PC-3 (cell line): ENCODE results near the gene NEUROD6. TPM values are rescaled to one million over a fixed set of nuclear protein-coding genes. Genes with fewer than 3 reads are reported as not detected.

Experiments
- ATAC-seq: fragments of 200-7000 bp; cut with Tn5 transposase; 2 replicates; pipeline ENCODE4 v1.9.1; 2020; ENCODE audit warnings: mild to moderate bottlenecking, moderate library complexity
- BruUV-seq: library from RNA; stranded (reverse); fragments of 400-500 nt; replicated peaks from 2 replicates; lab custom pipeline; 2021; lab: Mats Ljungman, UMichigan
- CTCF ChIA-PET: fragments of 300-600 bp; sonication (Branson Sonifier 250); formaldehyde crosslinking; loops from one replicate; lab custom pipeline; 2022; ENCODE audit warnings: antibody characterized with exemption; lab: Charles Lee
- POLR2A ChIA-PET: fragments of 300-600 bp; sonication (Branson Sonifier 250); formaldehyde crosslinking; loops from one replicate; lab custom pipeline; 2022; ENCODE audit warnings: antibody characterized with exemption; ENCODE audit not compliant: unreplicated experiment; lab: Charles Lee
- DNase-seq: peaks from one replicate; pipeline ENCODE4 v3.0.0-alpha.2; 2015
- H2AFZ ChIP-seq: fragments of 300-600 bp; sonication (generic); 2 replicates; pipeline ENCODE4 v1.6.0; 2016; ENCODE audit warnings: antibody characterized with exemption, low read length
- H3F3A ChIP-seq: fragments of 300-600 bp; sonication (generic); one replicate; pipeline ENCODE4 v1.6.0; 2017; ENCODE audit warnings: antibody characterized with exemption, low read length, control low read depth, mild to moderate bottlenecking; ENCODE audit not compliant: unreplicated experiment
- H3K27ac ChIP-seq: fragments of 300-600 bp; sonication (generic); 2 replicates; pipeline ENCODE4 v1.5.1; 2016; ENCODE audit warnings: mild to moderate bottlenecking, low read length
- H3K27me3 ChIP-seq: fragments of 300-600 bp; sonication (generic); 2 replicates; pipeline ENCODE4 v1.6.1; 2016; ENCODE audit warnings: low read length, mixed read lengths
- H3K36me3 ChIP-seq: fragments of 300-600 bp; sonication (generic); 2 replicates; pipeline ENCODE4 v1.6.1; 2016; ENCODE audit warnings: low read depth, mixed run types, low read length, mixed read lengths
- H3K4me1 ChIP-seq: fragments of 300-600 bp; sonication (generic); 2 replicates; pipeline ENCODE4 v1.5.1; 2016; ENCODE audit warnings: low read length; ENCODE audit not compliant: insufficient read depth
- H3K4me2 ChIP-seq: fragments of 300-600 bp; sonication (generic); 2 replicates; pipeline ENCODE4 v1.6.0; 2016; ENCODE audit warnings: low read length
- H3K4me3 ChIP-seq: fragments of 300-600 bp; sonication (generic); 2 replicates; pipeline ENCODE4 v1.5.1; 2016; ENCODE audit warnings: mild to moderate bottlenecking, low read length, mixed read lengths
- H3K79me2 ChIP-seq: fragments of 300-600 bp; sonication (generic); 2 replicates; pipeline ENCODE4 v1.6.1; 2017; ENCODE audit warnings: low read length, mixed read lengths
- H3K9ac ChIP-seq: fragments of 300-600 bp; sonication (generic); 2 replicates; pipeline ENCODE4 v1.6.0; 2016; ENCODE audit warnings: mild to moderate bottlenecking, low read length
- H3K9me2 ChIP-seq: fragments of 300-600 bp; sonication (generic); replicated peaks from 2 replicates; pipeline ENCODE4 v1.6.1; 2016; ENCODE audit warnings: mixed run types, low read length, mixed read lengths
- H3K9me3 ChIP-seq: fragments of 300-600 bp; sonication (generic); 2 replicates; pipeline ENCODE4 v1.6.1; 2016; ENCODE audit warnings: low read length, mixed read lengths
- H4K20me1 ChIP-seq: fragments of 300-600 bp; sonication (generic); 2 replicates; pipeline ENCODE4 v1.6.1; 2016; ENCODE audit warnings: low read length, mixed read lengths
- CTCF ChIP-seq: fragments of 300-600 bp; sonication (generic); conservative IDR thresholded peaks from 2 replicates; pipeline ENCODE4 v1.5.1; 2017; ENCODE audit warnings: antibody characterized with exemption, low read depth, mild to moderate bottlenecking, low read length
- EZH2 ChIP-seq: fragments of 300-600 bp; sonication (generic); IDR thresholded peaks from one replicate; pipeline ENCODE4 v1.6.1; 2017; ENCODE audit warnings: antibody characterized with exemption, mild to moderate bottlenecking, low read length; ENCODE audit not compliant: unreplicated experiment
- EZH2phosphoT487 ChIP-seq: fragments of 300-600 bp; sonication (generic); IDR thresholded peaks from 2 replicates; pipeline ENCODE4 v1.6.1; 2018; ENCODE audit warnings: mild to moderate bottlenecking, antibody characterized with exemption, low read length, borderline replicate concordance
- intact Hi-C: fragments of 100-400 bp; cut with micrococcal nuclease; formaldehyde crosslinking; loops from 2 replicates; pipeline ENCODE4 v1.9.0; 2023
- total RNA-seq: library from RNA; depleted of rRNA; stranded (reverse); fragments of >200 nt; gene quantifications from 2 replicates; pipeline ENCODE4 v1.2.3, GENCODE V29; 2014

The NEUROD6 gene
- total RNA-seq, 1 experiment from 2014 or later, result not detected

- H3K27me3 ChIP-seq, result peaks cover 66% of the 10 kb centered on the region
- no peaks in the 10 kb centered on the region for H3K9me3 ChIP-seq
- no peak overlapping the region for H3K9ac ChIP-seq
- no peak for DNase-seq
- H3K4me2 ChIP-seq, result no peak overlapping the region
- POLR2A ChIA-PET, result no interaction called here
- H3K9me2 ChIP-seq, result no peaks in the 10 kb centered on the region
- H3K36me3 ChIP-seq, result no peaks in the 10 kb centered on the region
- H3F3A ChIP-seq, result no peaks in the 10 kb centered on the region
- no peak overlapping the region for H3K27ac ChIP-seq
- no peak overlapping the region for H3K4me3 ChIP-seq
- no peak for TF ChIP-seq CTCF
- TF ChIP-seq EZH2phosphoT487, result no peak
- no peak for TF ChIP-seq EZH2
- intact Hi-C loops, result loop anchor here (5.0 kb wide), 2 partner anchors 179 to 239 kb away; no protein-coding TSS in a partner anchor
- no peaks in the 10 kb centered on the region for H3K79me2 ChIP-seq
- no TSS peak for BruUV-seq
- no peak for ATAC-seq
- no peaks in the 10 kb centered on the region for H3K4me1 ChIP-seq
- H2AFZ ChIP-seq, result no peak overlapping the region
- CTCF ChIA-PET, result interaction anchor here (2.5 kb wide), 1 partner anchor 72 kb away, joined by 21 read pairs; no protein-coding TSS in a partner anchor
- no peaks in the 10 kb centered on the region for H4K20me1 ChIP-seq
These were observed 31.1 kb upstream of the NEUROD6 start for GRCh38 chr7:31371621-31372020.

- DNase-seq (no peak), ATAC-seq (no peak)
- ChIA-PET POLR2A (no interaction called here), CTCF (no interaction called here)
- Histone ChIP-seq H3K27me3 (peaks cover 76% of the 10 kb centered on the region), H3K36me3 (no peaks in the 10 kb centered on the region), H3K79me2 (no peaks in the 10 kb centered on the region), H4K20me1 (no peaks in the 10 kb centered on the region), H2AFZ (no peak overlapping the region), H3K4me1 (no peaks in the 10 kb centered on the region), H3K4me2 (no peak overlapping the region), H3K9ac (no peak overlapping the region), H3K27ac (no peak overlapping the region), H3F3A (no peaks in the 10 kb centered on the region), H3K9me2 (no peaks in the 10 kb centered on the region), H3K4me3 (no peak overlapping the region), H3K9me3 (no peaks in the 10 kb centered on the region)
- intact Hi-C loops, result loop anchor here (5.0 kb wide), 2 partner anchors 178 to 238 kb away; no protein-coding TSS in a partner anchor
- BruUV-seq, result no TSS peak
- TF ChIP-seq CTCF (no peak), EZH2phosphoT487 (no peak), EZH2 (no peak)
These were observed 30.1 kb upstream of the NEUROD6 start for GRCh38 chr7:31370609-31371008.

GRCh38 chr7:31368620-31369019, 28.1 kb upstream of the NEUROD6 start:
- TF ChIP-seq CTCF, result no peak
- TF ChIP-seq EZH2phosphoT487, result no peak
- TF ChIP-seq EZH2, result no peak
- Histone ChIP-seq H3K36me3 (no peaks in the 10 kb centered on the region), H3K9me3 (no peaks in the 10 kb centered on the region), H3K4me1 (no peaks in the 10 kb centered on the region), H3K9ac (no peak overlapping the region), H3K4me2 (no peak overlapping the region), H3K27me3 (peaks cover 95% of the 10 kb centered on the region), H3K4me3 (no peak overlapping the region), H3K27ac (no peak overlapping the region), H3F3A (no peaks in the 10 kb centered on the region), H2AFZ (no peak overlapping the region), H3K9me2 (no peaks in the 10 kb centered on the region), H4K20me1 (no peaks in the 10 kb centered on the region), H3K79me2 (no peaks in the 10 kb centered on the region)
- DNase-seq (no peak), ATAC-seq (no peak)
- POLR2A ChIA-PET, result no interaction called here
- intact Hi-C loops, result no loop called here
- CTCF ChIA-PET, result no interaction called here
- BruUV-seq, result no TSS peak
